GM19035 (cell line): ENCODE measurements around the gene TMBIM1.

Experiments
- ATAC-seq: cut with Tn5 transposase; IDR thresholded peaks from one replicate; pipeline ENCODE4 v1.9.1; 2021; ENCODE audit not compliant: unreplicated experiment

TMBIM1 gene

GRCh38 chr2:218292048-218293014 is at the start of gene TMBIM1:
Gene TMBIM1, minus strand, starts transcription at chr2:218292503. Its CDS starts 10,362 bp downstream, at chr2:218282141.
- ATAC-seq: peak; percentile 67

GRCh38 chr2:218341381-218341780 is 49.1 kb upstream of the TMBIM1 start:
- ATAC-seq: no peak

GRCh38 chr2:218340656-218341055 is 48.4 kb upstream of the TMBIM1 start:
- ATAC-seq: no peak

GRCh38 chr2:218334531-218334930 is 42.2 kb upstream of the TMBIM1 start:
- ATAC-seq: no peak

- ATAC-seq: no peak
These were observed 40.8 kb upstream of the TMBIM1 start for GRCh38 chr2:218332920-218333645.

GRCh38 chr2:218332288-218332687 is 40.0 kb upstream of the TMBIM1 start:
- ATAC-seq: no peak

- ATAC-seq: no peak
These were observed 39.4 kb upstream of the TMBIM1 start for GRCh38 chr2:218331745-218332144.

- ATAC-seq: peak; percentile 54
These were observed 37.7 kb upstream of the TMBIM1 start for GRCh38 chr2:218329826-218330593.

GRCh38 chr2:218329027-218329825 is 36.9 kb upstream of the TMBIM1 start:
- ATAC-seq: peak; percentile 52

GRCh38 chr2:218328294-218328693 is 36.0 kb upstream of the TMBIM1 start:
- no peak for ATAC-seq

- no peak for ATAC-seq
These were observed 35.3 kb upstream of the TMBIM1 start for GRCh38 chr2:218327451-218328210.

- ATAC-seq: no peak
These were observed 34.0 kb upstream of the TMBIM1 start for GRCh38 chr2:218326315-218326714.

GRCh38 chr2:218325566-218326160 is 33.4 kb upstream of the TMBIM1 start:
- ATAC-seq: no peak

- no peak for ATAC-seq
These were observed 31.5 kb upstream of the TMBIM1 start for GRCh38 chr2:218323526-218324472.

- ATAC-seq: peak; percentile 74
These were observed 30.6 kb upstream of the TMBIM1 start for GRCh38 chr2:218322768-218323525.

GRCh38 chr2:218320704-218321336 is 28.5 kb upstream of the TMBIM1 start:
- no peak for ATAC-seq

GRCh38 chr2:218319813-218320365 is 27.6 kb upstream of the TMBIM1 start:
- ATAC-seq: no peak
